CD4-positive, alpha-beta T cell (primary cell): ENCODE data around the gene ANO6. TPM values are rescaled to one million over a fixed set of nuclear protein-coding genes. Genes with fewer than 3 reads are reported as not detected.

Source experiments
- ATAC-seq: fragments of 200-7000 bp; cut with Tn5 transposase; one replicate; pipeline ENCODE4 v1.10.0; 2022; ENCODE audit warnings: mild to moderate bottlenecking; ENCODE audit not compliant: poor library complexity
- CTCF ChIA-PET: fragments of 350-600 bp; sonication (Branson Sonifier 250); formaldehyde crosslinking; loops from one replicate; lab custom pipeline; 2021; ENCODE audit warnings: antibody characterized with exemption, inconsistent platforms; lab: Charles Lee
- POLR2A ChIA-PET: fragments of 350-600 bp; sonication (Branson Sonifier 250); formaldehyde crosslinking; loops from one replicate; lab custom pipeline; 2021; ENCODE audit warnings: antibody characterized with exemption, inconsistent platforms; lab: Charles Lee
- DNase-seq, 14 experiments: peaks; one replicate each; pipeline ENCODE4 v3.0.0-alpha.2; 2013 to 2020; ENCODE audit warnings: mixed read lengths in 2 of 14
- H3K27ac ChIP-seq, 2 donors: one replicate each; pipeline versions ENCODE4 v1.5.1 to v1.7.0; 2013; ENCODE audit warnings: low read length in 2 of 2, low read depth in 1 of 2, mild to moderate bottlenecking in 1 of 2
- H3K27me3 ChIP-seq, 2 experiments: 1 replicate in 1 of 2; 2 replicates in 1 of 2; pipeline versions ENCODE4 v1.6.1 to v1.7.0; 2013; ENCODE audit warnings: low read length in 2 of 2, control low read depth in 1 of 2, mild to moderate bottlenecking in 1 of 2, moderate library complexity in 1 of 2; ENCODE audit not compliant: insufficient read depth in 2 of 2, control insufficient read depth in 1 of 2
- H3K36me3 ChIP-seq: one replicate; pipeline ENCODE4 v1.6.1; 2013; ENCODE audit warnings: low read length, control low read depth; ENCODE audit not compliant: insufficient read depth
- H3K4me1 ChIP-seq: one replicate; pipeline ENCODE4 v1.6.1; 2013; ENCODE audit warnings: low read length, control low read depth; ENCODE audit not compliant: insufficient read depth
- H3K4me3 ChIP-seq: one replicate; pipeline ENCODE4 v1.5.1; 2013; ENCODE audit warnings: mild to moderate bottlenecking, low read length, moderate library complexity
- H3K9me3 ChIP-seq, 2 experiments: 1 replicate in 1 of 2; 2 replicates in 1 of 2; pipeline versions ENCODE4 v1.6.1 to v1.7.0; 2013; ENCODE audit warnings: low read length in 2 of 2, mild to moderate bottlenecking in 2 of 2, control low read depth in 1 of 2, moderate library complexity in 1 of 2; ENCODE audit not compliant: control insufficient read depth in 1 of 2, insufficient read depth in 1 of 2
- H3K27ac Mint-ChIP-seq: one replicate; pipeline ENCODE4 v1.8.0; 2020; ENCODE audit warnings: mixed read lengths
- H3K27me3 Mint-ChIP-seq: one replicate; pipeline ENCODE4 v1.8.0; 2021; ENCODE audit warnings: mixed read lengths
- H3K36me3 Mint-ChIP-seq: one replicate; pipeline ENCODE4 v1.8.0; 2021; ENCODE audit warnings: low read depth, mixed read lengths
- H3K4me1 Mint-ChIP-seq: one replicate; pipeline ENCODE4 v1.8.0; 2021; ENCODE audit warnings: low read depth, mixed read lengths
- H3K4me3 Mint-ChIP-seq: one replicate; pipeline ENCODE4 v1.8.0; 2020; ENCODE audit warnings: mild to moderate bottlenecking, mixed read lengths
- H3K9me3 Mint-ChIP-seq: one replicate; pipeline ENCODE4 v1.8.0; 2020; ENCODE audit warnings: mixed read lengths
- intact Hi-C, 2 experiments: fragments of 100-400 bp; cut with DNase I in 1 of 2; cut with micrococcal nuclease in 1 of 2; formaldehyde crosslinking; loops; one replicate each; pipeline versions ENCODE4 v1.15.1 to v1.9.0; 2023 to 2025; cut with DNase I, micrococcal nuclease
- total RNA-seq, 174 experiments: library from RNA in 2 of 174; stranded (reverse) in 2 of 174; gene quantifications; one replicate each; pipeline ENCODE4 v1.2.3 and lab custom pipeline; 2021 to 2026
- TF ChIP-seq, protein P1 (sequence below): fragments of 200-600 bp; IDR thresholded peaks from one replicate; pipeline ENCODE4 v1.8.0; 2022; ENCODE audit warnings: antibody characterized with exemption, mild to moderate bottlenecking

ANO6 gene
- total RNA-seq, 2 experiments from 2014 or later: 11.6 to 11.7 TPM

DNA sequence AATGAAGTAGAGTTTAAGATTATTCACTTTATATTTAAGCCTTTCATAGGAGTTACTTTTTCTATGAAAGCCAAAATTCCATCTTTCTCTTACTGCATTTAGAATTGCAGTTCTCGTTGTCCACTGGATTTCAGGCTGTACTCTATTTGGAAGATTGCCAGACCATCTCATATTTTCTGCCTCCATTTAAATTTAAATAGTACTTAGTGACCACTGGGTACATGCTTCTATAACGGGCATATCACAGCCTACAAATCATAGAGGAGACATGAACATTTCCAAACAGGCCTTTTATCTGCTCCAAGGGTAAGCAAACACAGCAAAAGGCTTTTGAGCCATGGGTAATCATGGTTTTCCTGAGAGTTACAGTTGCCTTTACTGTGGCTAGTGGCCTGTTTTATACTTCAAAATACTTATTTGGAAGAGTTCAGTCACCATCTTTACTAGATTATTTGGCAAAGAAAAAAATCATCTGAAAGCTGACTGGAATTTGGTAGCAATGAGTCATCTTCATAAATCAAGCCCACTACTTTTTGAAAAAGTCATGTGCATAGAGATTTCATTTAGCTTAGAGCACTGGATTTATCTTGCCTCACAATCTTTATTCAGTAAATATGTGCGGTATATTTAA lies 15.7 kb downstream of the ANO6 start:
- intact Hi-C loops: no loop called here
- POLR2A ChIA-PET: no interaction called here
- H3K27ac ChIP-seq: no peak overlapping the region
- no peaks in the 10 kb centered on the region for H3K9me3 ChIP-seq
- Mint-ChIP-seq H3K27ac (no peak overlapping the region), H3K4me1 (peaks cover 44% of the 10 kb centered on the region), H3K9me3 (no peaks in the 10 kb centered on the region), H3K27me3 (no peaks in the 10 kb centered on the region), H3K36me3 (peaks cover 24% of the 10 kb centered on the region), H3K4me3 (no peak overlapping the region)
- CTCF ChIA-PET: interaction anchor here (1.0 kb wide), 1 partner anchor 61 kb away, joined by 3 read pairs; no protein-coding TSS in a partner anchor
- TF ChIP-seq, protein P1, sequence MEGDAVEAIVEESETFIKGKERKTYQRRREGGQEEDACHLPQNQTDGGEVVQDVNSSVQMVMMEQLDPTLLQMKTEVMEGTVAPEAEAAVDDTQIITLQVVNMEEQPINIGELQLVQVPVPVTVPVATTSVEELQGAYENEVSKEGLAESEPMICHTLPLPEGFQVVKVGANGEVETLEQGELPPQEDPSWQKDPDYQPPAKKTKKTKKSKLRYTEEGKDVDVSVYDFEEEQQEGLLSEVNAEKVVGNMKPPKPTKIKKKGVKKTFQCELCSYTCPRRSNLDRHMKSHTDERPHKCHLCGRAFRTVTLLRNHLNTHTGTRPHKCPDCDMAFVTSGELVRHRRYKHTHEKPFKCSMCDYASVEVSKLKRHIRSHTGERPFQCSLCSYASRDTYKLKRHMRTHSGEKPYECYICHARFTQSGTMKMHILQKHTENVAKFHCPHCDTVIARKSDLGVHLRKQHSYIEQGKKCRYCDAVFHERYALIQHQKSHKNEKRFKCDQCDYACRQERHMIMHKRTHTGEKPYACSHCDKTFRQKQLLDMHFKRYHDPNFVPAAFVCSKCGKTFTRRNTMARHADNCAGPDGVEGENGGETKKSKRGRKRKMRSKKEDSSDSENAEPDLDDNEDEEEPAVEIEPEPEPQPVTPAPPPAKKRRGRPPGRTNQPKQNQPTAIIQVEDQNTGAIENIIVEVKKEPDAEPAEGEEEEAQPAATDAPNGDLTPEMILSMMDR: no peak
- no peak for DNase-seq
- no peaks in the 10 kb centered on the region for H3K27me3 ChIP-seq
- ATAC-seq: no peak
- H3K36me3 ChIP-seq: peaks cover 3% of the 10 kb centered on the region
- peaks cover 5% of the 10 kb centered on the region for H3K4me1 ChIP-seq
- no peak overlapping the region for H3K4me3 ChIP-seq

DNA sequence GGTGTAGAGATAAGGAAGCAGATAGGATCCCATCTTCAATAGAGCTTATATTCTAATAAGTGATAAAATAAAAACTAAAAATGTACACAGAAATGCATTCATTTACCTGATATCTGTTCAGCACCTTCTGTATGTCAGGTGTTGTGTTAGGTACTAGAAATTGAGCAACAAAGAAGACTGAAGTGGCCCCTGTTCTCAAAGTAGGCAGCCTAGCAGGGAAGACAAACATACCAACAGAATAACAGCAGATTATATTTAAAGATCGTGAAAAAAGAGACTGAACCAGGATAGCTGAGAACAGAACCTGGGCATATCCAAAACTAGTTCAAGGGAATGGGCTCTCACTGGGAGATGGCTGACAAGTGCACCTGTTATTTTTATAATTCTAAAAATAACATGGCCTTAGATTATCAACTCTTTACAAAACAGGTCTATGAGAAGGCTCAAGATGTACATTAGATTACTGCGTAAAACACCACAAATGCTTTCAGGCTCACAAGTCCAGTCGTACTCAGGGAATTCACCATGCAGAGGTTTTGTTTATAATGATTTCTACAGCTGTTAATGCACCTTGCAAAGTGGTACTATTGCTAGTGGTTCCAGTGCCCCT lies 16.4 kb downstream of the ANO6 start:
- no peaks in the 10 kb centered on the region for H3K9me3 ChIP-seq
- peaks cover 5% of the 10 kb centered on the region for H3K4me1 ChIP-seq
- peaks cover 28% of the 10 kb centered on the region for H3K36me3 Mint-ChIP-seq
- H3K27ac ChIP-seq: no peak overlapping the region
- ChIA-PET POLR2A (no interaction called here), CTCF (interaction anchor here (1.0 kb wide), 1 partner anchor 62 kb away, joined by 3 read pairs; no protein-coding TSS in a partner anchor)
- H3K27ac Mint-ChIP-seq: no peak overlapping the region
- no peaks in the 10 kb centered on the region for H3K27me3 ChIP-seq
- TF ChIP-seq, protein P1: no peak
- intact Hi-C loops: no loop called here
- no peak for ATAC-seq
- DNase-seq: no peak
- H3K4me3 Mint-ChIP-seq: no peak overlapping the region
- H3K9me3 Mint-ChIP-seq: no peaks in the 10 kb centered on the region
- H3K27me3 Mint-ChIP-seq: no peaks in the 10 kb centered on the region
- no peak overlapping the region for H3K4me3 ChIP-seq
- H3K4me1 Mint-ChIP-seq: peaks cover 48% of the 10 kb centered on the region
- peaks cover 3% of the 10 kb centered on the region for H3K36me3 ChIP-seq

DNA sequence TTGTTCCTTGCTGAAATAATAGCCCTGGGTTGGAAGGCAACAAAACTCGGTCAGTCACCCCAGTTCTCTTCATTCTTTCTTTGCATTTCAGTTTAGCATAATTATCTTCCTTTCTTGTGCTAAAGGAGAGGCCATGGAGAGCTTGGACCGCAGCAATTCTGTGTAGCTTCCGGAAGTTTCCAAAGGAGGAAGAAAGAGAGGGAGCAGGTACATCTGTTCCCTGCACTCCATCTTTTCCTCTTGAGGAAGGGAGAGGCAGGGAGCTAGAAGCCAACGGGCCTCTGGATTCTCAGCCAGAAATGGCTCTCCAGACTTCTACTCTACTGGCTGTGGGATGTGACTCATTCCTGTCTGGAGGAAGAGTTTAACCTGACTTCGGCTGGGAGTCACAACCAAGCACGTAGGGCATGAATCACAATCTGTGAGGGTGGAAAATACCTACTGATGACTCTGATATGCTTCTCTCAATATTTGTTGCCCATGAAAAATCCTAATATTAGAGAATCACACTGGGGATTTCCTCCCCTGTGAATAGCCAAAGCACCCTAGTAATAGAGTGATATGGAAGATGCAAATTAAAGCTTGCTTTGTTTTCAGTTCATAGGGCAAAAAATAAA lies 17.0 kb downstream of the ANO6 start:
- CTCF ChIA-PET: interaction anchor here (1.0 kb wide), 2 partner anchors 17 to 62 kb away, joined by 3 read pairs; partner anchors contain the start of gene ANO6
- intact Hi-C loops: no loop called here
- no peaks in the 10 kb centered on the region for H3K9me3 ChIP-seq
- H3K36me3 ChIP-seq: peaks cover 3% of the 10 kb centered on the region
- H3K4me3 Mint-ChIP-seq: no peak overlapping the region
- ATAC-seq (no peak), DNase-seq (peak in 3 of 14 experiments; percentile 13 to 58 (median 31))
- H3K27ac ChIP-seq: no peak overlapping the region
- no peak overlapping the region for H3K4me3 ChIP-seq
- peaks cover 5% of the 10 kb centered on the region for H3K4me1 ChIP-seq
- POLR2A ChIA-PET: no interaction called here
- no peaks in the 10 kb centered on the region for H3K27me3 Mint-ChIP-seq
- no peak overlapping the region for H3K27ac Mint-ChIP-seq
- peaks cover 45% of the 10 kb centered on the region for H3K4me1 Mint-ChIP-seq
- H3K27me3 ChIP-seq: no peaks in the 10 kb centered on the region
- H3K9me3 Mint-ChIP-seq: no peaks in the 10 kb centered on the region
- TF ChIP-seq, protein P1: no peak
- H3K36me3 Mint-ChIP-seq: peaks cover 22% of the 10 kb centered on the region
